Measurements from ENCODE around the gene EEFSEC. TPM values are rescaled to one million over a fixed set of nuclear protein-coding genes. Genes with fewer than 3 reads are reported as not detected.

EEFSEC gene
- total RNA-seq, 1 donor from 2014 or later = 11.7 TPM

- DNase-seq (ENCODE audit: low spot score) = no peak
Observed at GRCh38 chr3:128366652-128367051, 213.4 kb downstream of the EEFSEC start.

- DNase-seq (ENCODE audit: low spot score) = no peak
Observed at GRCh38 chr3:128367221-128367620, 213.9 kb downstream of the EEFSEC start.

- DNase-seq (ENCODE audit: low spot score) = no peak
Observed at GRCh38 chr3:128367761-128368160, 214.5 kb downstream of the EEFSEC start.

DNA sequence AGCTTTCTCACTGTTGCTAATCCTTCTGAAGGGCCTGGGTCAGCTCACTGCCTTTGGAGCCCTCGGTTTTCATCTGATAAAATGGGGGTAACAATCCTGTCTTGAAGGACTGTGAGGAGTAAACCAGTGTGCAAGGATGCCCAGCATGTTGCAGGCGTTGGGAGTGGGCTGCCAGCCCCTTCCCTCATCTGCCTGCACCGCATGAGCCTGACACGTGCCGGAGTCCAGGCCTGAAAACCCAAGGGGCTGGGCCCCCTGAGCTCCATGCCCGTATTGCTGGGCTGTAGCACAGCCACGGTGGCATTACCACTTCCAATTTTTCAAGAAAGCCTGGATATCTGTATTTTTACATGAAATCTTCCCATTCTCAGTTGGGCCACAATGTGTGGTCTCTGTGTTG lies 215.3 kb downstream of the EEFSEC start:
- no peak for DNase-seq (ENCODE audit: low spot score)

- DNase-seq (ENCODE audit: low spot score) = no peak
Observed at GRCh38 chr3:128369121-128369703, 215.9 kb downstream of the EEFSEC start.

GRCh38 chr3:128369881-128370642 lies 216.8 kb downstream of the EEFSEC start:
- DNase-seq (ENCODE audit: low spot score) = no peak

- no peak for DNase-seq (ENCODE audit: low spot score)
Observed at GRCh38 chr3:128372281-128372680, 219.0 kb downstream of the EEFSEC start.

DNA sequence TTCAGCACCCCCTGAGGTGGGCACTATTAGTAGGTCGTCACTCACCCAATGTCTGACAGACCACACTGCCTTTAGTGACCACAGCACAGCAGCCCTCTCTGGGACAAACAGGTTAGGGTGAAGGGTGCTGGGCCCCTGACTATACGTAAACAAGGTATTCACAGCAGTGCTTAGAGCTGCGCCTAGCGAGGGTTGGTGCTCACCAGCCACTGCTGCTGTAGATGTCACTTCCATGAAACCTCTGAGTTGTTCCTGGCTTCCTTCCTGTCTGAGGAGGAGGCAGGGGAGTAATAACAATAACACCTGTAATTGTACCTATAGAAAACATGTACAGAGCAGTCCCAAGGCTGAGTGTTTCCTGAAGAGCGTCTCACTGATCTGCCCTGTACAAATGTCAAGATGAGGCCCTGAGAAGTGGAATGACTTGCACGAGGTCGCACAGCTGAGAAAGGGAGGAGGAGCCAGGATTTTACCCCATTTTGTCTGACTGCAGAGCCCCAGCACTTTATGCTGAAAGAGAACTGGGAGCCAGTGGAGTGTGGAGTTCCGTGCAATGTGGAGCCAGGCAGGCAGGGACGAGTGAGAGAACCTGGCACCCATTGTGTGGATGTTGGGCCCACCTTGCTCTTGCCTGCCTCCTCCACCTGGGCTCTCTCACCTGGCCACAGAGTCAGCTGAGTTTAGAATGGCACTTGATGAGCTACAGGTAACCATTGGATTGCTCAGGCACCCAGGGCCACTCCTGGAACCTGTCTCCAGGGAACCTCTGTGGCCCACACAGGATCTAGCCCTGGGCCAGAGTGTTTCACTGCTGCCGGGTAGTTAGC lies 219.6 kb downstream of the EEFSEC start:
- DNase-seq (ENCODE audit: low spot score) = no peak

- no peak for DNase-seq (ENCODE audit: low spot score)
Observed at GRCh38 chr3:128374746-128375445, 221.6 kb downstream of the EEFSEC start.

DNA sequence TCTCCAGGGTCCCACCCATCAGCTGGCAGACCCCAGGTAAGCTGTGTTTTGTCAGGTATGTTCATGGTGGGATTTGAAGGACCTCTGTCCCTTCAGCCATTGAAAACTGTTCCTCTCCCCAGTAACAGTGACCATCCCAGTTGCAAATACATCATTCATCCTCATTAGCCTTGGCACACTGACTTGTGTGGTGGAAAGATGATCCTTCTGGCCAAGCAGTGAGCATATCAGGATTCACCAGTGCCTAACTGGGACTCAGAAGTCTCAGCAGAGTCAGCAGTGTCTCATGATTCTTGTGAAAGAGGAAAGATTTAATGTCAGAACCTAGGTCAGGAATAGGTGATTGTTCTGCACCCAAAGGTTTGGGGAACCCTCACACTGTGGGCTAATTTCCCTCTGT lies 223.2 kb downstream of the EEFSEC start:
- DNase-seq (ENCODE audit: low spot score) = no peak

GRCh38 chr3:128378631-128379347 lies 225.5 kb downstream of the EEFSEC start:
- DNase-seq (ENCODE audit: low spot score) = no peak

GRCh38 chr3:128379367-128380160 lies 226.3 kb downstream of the EEFSEC start:
- no peak for DNase-seq (ENCODE audit: low spot score)

DNA sequence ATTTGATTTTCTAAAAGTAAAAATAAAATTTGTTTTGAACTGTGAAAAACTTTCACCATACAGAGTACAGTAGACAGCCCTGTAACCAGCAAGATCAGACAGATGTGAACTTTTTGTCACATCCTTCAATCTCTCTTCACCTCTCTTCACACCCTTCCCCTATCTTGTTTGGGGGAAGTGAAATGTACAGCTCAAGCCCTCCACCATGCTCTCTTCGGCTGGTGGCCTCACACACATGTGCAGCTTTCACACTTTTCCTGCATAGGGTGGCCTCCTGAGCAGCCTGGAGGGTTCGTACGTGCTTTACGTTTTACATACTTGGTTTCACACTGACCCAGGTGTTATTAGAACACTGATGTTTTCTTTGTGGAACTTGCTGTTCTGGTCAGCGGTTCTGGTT lies 227.0 kb downstream of the EEFSEC start:
- no peak for DNase-seq (ENCODE audit: low spot score)

DNA sequence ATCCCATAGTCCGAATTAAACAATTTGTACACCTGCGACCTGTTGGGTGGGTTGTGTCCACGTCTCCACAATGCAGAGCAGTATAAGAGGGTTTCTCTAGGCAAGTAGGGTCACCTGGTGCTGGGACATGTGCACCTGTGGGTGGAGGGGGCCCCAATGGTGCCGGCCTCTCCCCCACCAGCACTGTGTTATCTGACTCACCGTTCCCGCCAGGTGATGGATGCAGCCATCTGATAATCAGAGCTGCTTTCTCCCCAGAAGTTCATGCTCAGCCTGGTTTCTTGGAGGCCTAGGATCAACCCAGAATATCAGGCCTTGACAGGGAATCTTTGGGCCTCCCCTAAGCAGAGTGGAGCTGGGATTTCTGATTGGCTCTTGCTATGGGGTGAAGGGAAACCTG lies 227.4 kb downstream of the EEFSEC start:
- DNase-seq (ENCODE audit: low spot score) = no peak

GRCh38 chr3:128381609-128382008 lies 228.3 kb downstream of the EEFSEC start:
- no peak for DNase-seq (ENCODE audit: low spot score)

DNA sequence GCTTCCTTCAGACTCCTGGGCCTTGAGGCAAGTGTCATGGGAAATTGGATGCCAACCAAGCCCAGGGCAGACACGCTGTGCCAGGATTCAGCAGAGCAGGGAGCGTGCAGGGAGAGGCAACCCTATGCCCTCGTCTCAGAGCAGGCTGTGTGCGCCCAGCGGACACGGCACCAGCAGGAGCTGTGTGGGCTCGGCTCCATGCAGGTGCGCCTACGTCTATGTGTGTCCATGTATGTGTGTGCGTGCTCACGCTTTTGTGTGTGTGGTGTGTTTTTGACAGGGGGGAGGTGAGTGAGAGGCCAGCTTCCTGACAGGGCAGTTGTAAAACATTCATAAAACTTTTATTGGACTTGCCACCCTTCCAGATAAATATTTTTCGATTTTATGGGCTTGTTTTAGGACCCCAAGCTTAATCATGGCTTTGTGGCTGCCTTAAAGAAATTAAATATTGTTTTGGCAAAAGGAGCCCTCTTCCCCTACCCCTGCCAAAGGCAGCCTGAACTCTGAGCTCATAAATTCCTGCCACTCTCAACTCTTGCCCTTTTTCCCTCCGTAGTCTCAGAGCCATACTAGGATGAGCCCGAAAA lies 229.0 kb downstream of the EEFSEC start:
- peak; percentile 21 for DNase-seq (ENCODE audit: low spot score)

GRCh38 chr3:128383316-128384235 lies 230.3 kb downstream of the EEFSEC start:
- peak; percentile 65 for DNase-seq (ENCODE audit: low spot score)

- peak; percentile 22 for DNase-seq (ENCODE audit: low spot score)
Observed at GRCh38 chr3:128385080-128385832, 232.0 kb downstream of the EEFSEC start.

All from mucosa of gallbladder (tissue), 1 donor.